ENCODE results near the gene FAM50A. TPM values are rescaled to one million over a fixed set of nuclear protein-coding genes. Genes with fewer than 3 reads are reported as not detected.
A peak's percentile ranks its signal among the peaks of the same experiment; 100 is the strongest.

The FAM50A gene
- total RNA-seq, 4 donors from 2014 or later = 39.9 to 130 (median 52.0) TPM

DNA sequence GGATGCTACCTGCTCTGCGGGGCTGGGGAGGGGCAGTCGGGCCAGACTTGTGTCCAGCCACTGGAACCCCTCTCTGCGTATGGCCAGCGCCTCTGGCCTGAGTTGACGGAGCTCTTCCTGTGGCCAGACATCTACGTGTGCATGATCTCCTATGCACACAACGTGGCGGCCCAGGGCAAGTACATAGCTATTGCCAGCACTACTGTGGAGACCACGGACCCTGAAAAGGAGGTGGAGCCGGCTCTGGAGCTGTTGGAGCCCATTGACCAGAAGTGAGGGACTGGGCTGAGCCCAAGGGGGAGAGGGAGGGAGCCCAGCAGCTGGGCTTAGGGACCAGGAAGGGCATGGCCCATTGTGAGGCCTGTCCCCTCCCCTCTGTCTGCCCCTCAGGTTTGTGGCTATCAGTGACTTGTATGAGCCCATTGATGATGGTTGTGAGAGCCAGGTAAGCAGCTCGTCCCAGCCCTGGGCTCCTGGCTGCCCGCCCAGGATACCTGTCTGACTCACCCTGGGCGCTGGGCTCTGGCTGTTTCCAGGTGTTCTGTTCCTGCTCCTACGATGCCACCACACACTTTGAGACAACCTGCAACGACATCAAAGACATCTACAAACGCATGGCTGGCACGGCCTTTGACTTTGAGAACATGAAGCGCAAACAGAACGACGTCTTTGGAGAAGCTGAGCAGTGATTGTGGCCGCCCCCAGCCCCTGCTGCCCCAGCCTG lies 1.8 kb upstream of the FAM50A start:
- no peak for TF ChIP-seq POLR2AphosphoS5 (IDR thresholded peaks at IDR 0.05)
- no peak for TF ChIP-seq EP300 (IDR thresholded peaks at IDR 0.05; ENCODE audit: low read depth)
- TF ChIP-seq POLR2A (IDR thresholded peaks at IDR 0.05) = no peak
- TF ChIP-seq, protein P1, sequence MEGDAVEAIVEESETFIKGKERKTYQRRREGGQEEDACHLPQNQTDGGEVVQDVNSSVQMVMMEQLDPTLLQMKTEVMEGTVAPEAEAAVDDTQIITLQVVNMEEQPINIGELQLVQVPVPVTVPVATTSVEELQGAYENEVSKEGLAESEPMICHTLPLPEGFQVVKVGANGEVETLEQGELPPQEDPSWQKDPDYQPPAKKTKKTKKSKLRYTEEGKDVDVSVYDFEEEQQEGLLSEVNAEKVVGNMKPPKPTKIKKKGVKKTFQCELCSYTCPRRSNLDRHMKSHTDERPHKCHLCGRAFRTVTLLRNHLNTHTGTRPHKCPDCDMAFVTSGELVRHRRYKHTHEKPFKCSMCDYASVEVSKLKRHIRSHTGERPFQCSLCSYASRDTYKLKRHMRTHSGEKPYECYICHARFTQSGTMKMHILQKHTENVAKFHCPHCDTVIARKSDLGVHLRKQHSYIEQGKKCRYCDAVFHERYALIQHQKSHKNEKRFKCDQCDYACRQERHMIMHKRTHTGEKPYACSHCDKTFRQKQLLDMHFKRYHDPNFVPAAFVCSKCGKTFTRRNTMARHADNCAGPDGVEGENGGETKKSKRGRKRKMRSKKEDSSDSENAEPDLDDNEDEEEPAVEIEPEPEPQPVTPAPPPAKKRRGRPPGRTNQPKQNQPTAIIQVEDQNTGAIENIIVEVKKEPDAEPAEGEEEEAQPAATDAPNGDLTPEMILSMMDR (IDR thresholded peaks at IDR 0.05) = no peak
- no peaks in the 10 kb centered on the region for H3K9me3 ChIP-seq
- no peaks in the 10 kb centered on the region for H3K36me3 ChIP-seq
- peaks cover 3 to 30% (median 13%) of the 10 kb centered on the region in 4 donors for H3K4me1 ChIP-seq
- H3K27ac ChIP-seq = no peak overlapping the region
- intact Hi-C loops (cut with DNase I; ENCODE audit: low total_unique reads) = loop anchor here (5.0 kb wide), 1 partner anchor 1305 kb away; no protein-coding TSS in a partner anchor
- no peak for DNase-seq
- no peak overlapping the region for H3K4me3 ChIP-seq
- in situ Hi-C loops (cut with MboI; ENCODE audit: low pct_ligation_motif_present in 1 of 4, low pct_unique_long_range_greater_than_20kb in 1 of 4, low sequenced_read_pairs in 3 of 4) = no loop called here
- no peaks in the 10 kb centered on the region for H3K27me3 ChIP-seq
- 84% methylated on average over 21 of the region's 21 CpGs; no CpG with 5 or more reads in 1 of the 2 donors for WGBS, 2 donors (ENCODE audit: low coverage in 1 of 2)

DNA sequence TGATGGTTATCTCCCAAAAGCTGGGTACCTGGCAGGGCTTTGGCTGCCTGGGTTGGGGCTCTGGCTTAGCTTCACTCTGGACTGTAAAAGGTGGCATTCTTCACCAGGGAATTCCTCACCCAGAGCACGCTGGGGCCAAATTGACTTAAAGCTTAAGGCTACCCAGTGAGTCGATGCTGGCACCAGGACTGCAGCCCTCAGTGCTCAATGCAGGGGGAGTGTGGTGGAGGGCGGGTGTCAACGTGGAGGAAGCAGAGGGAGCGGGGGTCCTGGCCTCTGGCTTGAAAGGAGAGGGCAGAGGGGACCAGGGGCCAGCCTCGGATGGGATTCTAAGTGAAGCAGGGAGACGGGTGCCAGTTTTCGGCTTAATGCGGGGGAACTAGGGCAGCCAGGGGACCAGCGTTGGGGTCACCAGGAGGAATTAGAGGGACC lies 446 bp upstream of the FAM50A start:
- H3K9me3 ChIP-seq = no peaks in the 10 kb centered on the region
- TF ChIP-seq POLR2AphosphoS5 (IDR thresholded peaks at IDR 0.05) = no peak
- no peak for TF ChIP-seq POLR2A (IDR thresholded peaks at IDR 0.05)
- TF ChIP-seq, protein P1 (IDR thresholded peaks at IDR 0.05) = no peak
- TF ChIP-seq EP300 (IDR thresholded peaks at IDR 0.05; ENCODE audit: low read depth) = no peak
- intact Hi-C loops (cut with DNase I; ENCODE audit: low total_unique reads) (loop anchor here (5.0 kb wide), 1 partner anchor 1304 kb away; no protein-coding TSS in a partner anchor), in situ Hi-C loops (cut with MboI; ENCODE audit: low pct_ligation_motif_present in 1 of 4, low pct_unique_long_range_greater_than_20kb in 1 of 4, low sequenced_read_pairs in 3 of 4) (no loop called here)
- H3K36me3 ChIP-seq = no peaks in the 10 kb centered on the region
- H3K4me1 ChIP-seq = peaks cover 2 to 21% (median 8%) of the 10 kb centered on the region in 4 donors
- H3K4me3 ChIP-seq = peak overlapping the region in 3 of 4 donors; percentile 53 to 68 (median 65)
- no peak for DNase-seq
- WGBS, 2 donors (ENCODE audit: low coverage in 1 of 2) = 51% methylated on average over 10 of the region's 10 CpGs; no CpG with 5 or more reads in 1 of the 2 donors
- no peaks in the 10 kb centered on the region for H3K27me3 ChIP-seq
- peak overlapping the region; percentile 84 to 89 (median 86) for H3K27ac ChIP-seq

DNA sequence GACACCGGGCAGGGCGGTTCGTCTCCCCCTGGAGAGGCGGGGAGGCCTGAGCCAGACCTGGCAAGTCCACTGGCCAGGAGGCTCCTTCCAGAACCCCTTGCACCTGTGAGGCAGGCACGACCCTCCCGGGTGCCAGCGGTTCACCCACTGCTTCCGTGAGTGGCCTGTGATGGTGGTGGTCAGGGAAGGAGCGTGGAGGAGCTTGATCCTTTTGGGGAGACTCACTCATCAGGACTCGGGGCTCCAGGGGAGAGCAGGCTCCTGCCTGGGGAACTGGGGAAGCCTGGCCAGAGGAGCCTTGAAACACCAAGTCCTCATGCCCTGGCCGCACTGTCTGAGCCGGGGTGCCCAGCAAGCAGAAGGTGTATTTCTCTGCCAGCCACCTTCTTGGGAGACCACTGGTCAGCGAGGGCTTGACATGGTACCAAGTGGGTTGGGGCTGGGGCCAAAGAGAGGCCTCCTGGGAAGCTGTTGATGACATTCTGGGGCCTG lies 860 bp downstream of the FAM50A start:
- 60% methylated on average over 13 of the region's 13 CpGs; no CpG with 5 or more reads in 1 of the 2 donors for WGBS, 2 donors (ENCODE audit: low coverage in 1 of 2)
- intact Hi-C loops (cut with DNase I; ENCODE audit: low total_unique reads) = loop anchor here (5.0 kb wide), 1 partner anchor 1302 kb away; no protein-coding TSS in a partner anchor
- peak overlapping the region; percentile 53 to 68 (median 60) for H3K4me3 ChIP-seq
- H3K27ac ChIP-seq = peak overlapping the region; percentile 84 to 89 (median 87)
- H3K36me3 ChIP-seq = no peaks in the 10 kb centered on the region
- no peak for DNase-seq
- H3K27me3 ChIP-seq = no peaks in the 10 kb centered on the region
- TF ChIP-seq POLR2AphosphoS5 (IDR thresholded peaks at IDR 0.05) (no peak), EP300 (IDR thresholded peaks at IDR 0.05; ENCODE audit: low read depth) (no peak), POLR2A (IDR thresholded peaks at IDR 0.05) (no peak)
- TF ChIP-seq, protein P1 (IDR thresholded peaks at IDR 0.05) = no peak
- H3K4me1 ChIP-seq = peaks cover 0 to 17% (median 8%) of the 10 kb centered on the region in 4 donors
- in situ Hi-C loops (cut with MboI; ENCODE audit: low pct_ligation_motif_present in 1 of 4, low pct_unique_long_range_greater_than_20kb in 1 of 4, low sequenced_read_pairs in 3 of 4) = no loop called here
- H3K9me3 ChIP-seq = no peaks in the 10 kb centered on the region

DNA sequence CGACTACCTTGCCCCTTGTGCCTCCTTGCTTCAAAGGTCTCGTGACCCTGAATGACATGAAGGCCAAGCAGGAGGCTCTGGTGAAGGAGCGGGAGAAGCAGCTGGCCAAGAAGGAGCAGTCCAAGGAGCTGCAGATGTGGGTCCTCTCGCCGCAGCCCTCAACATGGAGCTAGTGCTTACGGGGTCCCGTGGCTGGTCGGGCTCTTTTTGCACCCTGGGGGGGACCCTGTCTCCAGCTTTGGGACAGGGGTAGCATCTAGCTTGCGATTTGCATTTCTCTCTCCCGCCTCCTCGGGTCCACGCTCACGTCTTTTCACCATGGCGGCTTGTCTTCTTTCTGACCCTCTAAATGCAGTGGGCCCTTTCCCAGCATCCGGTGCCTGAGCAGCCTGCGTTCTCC lies 1.8 kb downstream of the FAM50A start:
- 91% methylated on average over 16 of the region's 16 CpGs; no CpG with 5 or more reads in 1 of the 2 donors for WGBS, 2 donors (ENCODE audit: low coverage in 1 of 2)
- Histone ChIP-seq H3K27ac (no peak overlapping the region), H3K4me3 (no peak overlapping the region), H3K4me1 (peaks cover 0 to 17% (median 8%) of the 10 kb centered on the region in 4 donors), H3K36me3 (no peaks in the 10 kb centered on the region), H3K9me3 (no peaks in the 10 kb centered on the region), H3K27me3 (no peaks in the 10 kb centered on the region)
- TF ChIP-seq POLR2AphosphoS5 (IDR thresholded peaks at IDR 0.05) = no peak
- no peak for TF ChIP-seq EP300 (IDR thresholded peaks at IDR 0.05; ENCODE audit: low read depth)
- TF ChIP-seq, protein P1 (IDR thresholded peaks at IDR 0.05) = no peak
- TF ChIP-seq POLR2A (IDR thresholded peaks at IDR 0.05) = no peak
- no peak for DNase-seq
- intact Hi-C loops (cut with DNase I; ENCODE audit: low total_unique reads) (no loop called here), in situ Hi-C loops (cut with MboI; ENCODE audit: low pct_ligation_motif_present in 1 of 4, low pct_unique_long_range_greater_than_20kb in 1 of 4, low sequenced_read_pairs in 3 of 4) (no loop called here)
